Suprapubic skin (tissue), 4 donors: ENCODE data around the gene PTCHD4. TPM values are rescaled to one million over a fixed set of nuclear protein-coding genes. Genes with fewer than 3 reads are reported as not detected.
"Not testable (repeated sequence)": the region's sequence is repeated elsewhere in the genome, so short reads cannot be mapped to it uniquely, and the experiment has no call there.

Source experiments
- DNase-seq, 2 donors: peaks; one replicate each; pipeline ENCODE4 v3.0.0-alpha.2; 2019; ENCODE audit warnings: low spot score in 2 of 2
- H3K27ac ChIP-seq: fragments of 200-600 bp; sonication (generic); one replicate; pipeline ENCODE4 v1.5.1; 2019
- H3K27me3 ChIP-seq: fragments of 200-600 bp; sonication (generic); one replicate; pipeline ENCODE4 v1.5.1; 2019
- H3K36me3 ChIP-seq: fragments of 200-600 bp; sonication (generic); one replicate; pipeline ENCODE4 v1.5.1; 2019
- H3K4me1 ChIP-seq: fragments of 200-600 bp; sonication (generic); one replicate; pipeline ENCODE4 v1.5.1; 2019
- H3K4me3 ChIP-seq: fragments of 200-600 bp; sonication (generic); one replicate; pipeline ENCODE4 v1.5.1; 2019; ENCODE audit warnings: mild to moderate bottlenecking
- H3K9me3 ChIP-seq: fragments of 200-600 bp; sonication (generic); one replicate; pipeline ENCODE4 v1.5.1; 2019
- CTCF ChIP-seq, 2 donors: fragments of 200-600 bp in 1 of 2; fragments of 450-650 bp in 1 of 2; sonication (generic) in 1 of 2; IDR thresholded peaks; one replicate each; pipeline ENCODE4 v1.5.1; 2016 to 2019; ENCODE audit warnings: antibody characterized with exemption in 2 of 2, mild to moderate bottlenecking in 1 of 2, moderate library complexity in 1 of 2
- EP300 ChIP-seq: sonication (generic); formaldehyde crosslinking; IDR thresholded peaks from one replicate; pipeline ENCODE4 v1.6.1; 2017; ENCODE audit warnings: antibody characterized with exemption
- POLR2A ChIP-seq, 2 donors: fragments of 450-650 bp; IDR thresholded peaks; one replicate each; pipeline ENCODE4 v1.6.1; 2017; ENCODE audit warnings: antibody characterized with exemption in 2 of 2, mild to moderate bottlenecking in 2 of 2, moderate library complexity in 2 of 2
- POLR2AphosphoS5 ChIP-seq, 3 donors: sonication (generic); formaldehyde crosslinking; IDR thresholded peaks; one replicate each; pipeline ENCODE4 v1.6.1; 2017; ENCODE audit warnings: antibody characterized with exemption in 3 of 3
- WGBS: methylation state at CpG from one replicate; pipeline ENCODE4 v1.1.5; 2018; 5-methylcytosine and 5-hydroxymethylcytosine counted together
- total RNA-seq, 4 donors: library from RNA; depleted of rRNA; stranded (reverse); fragments of >200 nt; gene quantifications; one replicate each; pipeline ENCODE4 v1.1.0, GENCODE V29; 2016

Gene PTCHD4
- total RNA-seq, 4 donors from 2014 or later = 0.47 to 0.64 TPM; not detected in 2

- Histone ChIP-seq H3K27ac (no peak overlapping the region), H3K27me3 (no peaks in the 10 kb centered on the region), H3K4me3 (no peak overlapping the region), H3K9me3 (no peaks in the 10 kb centered on the region), H3K4me1 (no peaks in the 10 kb centered on the region), H3K36me3 (no peaks in the 10 kb centered on the region)
- 77% methylated on average over 2 of the region's 2 CpGs for WGBS
- TF ChIP-seq POLR2A (IDR thresholded peaks at IDR 0.05) (no peak), EP300 (no peak), CTCF (IDR thresholded peaks at IDR 0.05) (no peak), POLR2AphosphoS5 (IDR thresholded peaks at IDR 0.05) (no peak)
- DNase-seq = no peak
Measured at GRCh38 chr6:48110436-48111142, 408 bp downstream of the PTCHD4 start.

GRCh38 chr6:48109944-48110343, 1.1 kb downstream of the PTCHD4 start:
- no peaks in the 10 kb centered on the region for H3K9me3 ChIP-seq
- no peaks in the 10 kb centered on the region for H3K36me3 ChIP-seq
- H3K27ac ChIP-seq = no peak overlapping the region
- no peak overlapping the region for H3K4me3 ChIP-seq
- DNase-seq = no peak
- WGBS = 40% methylated on average over 3 of the region's 3 CpGs
- TF ChIP-seq POLR2AphosphoS5 (IDR thresholded peaks at IDR 0.05) (no peak), CTCF (IDR thresholded peaks at IDR 0.05) (no peak), POLR2A (IDR thresholded peaks at IDR 0.05) (no peak), EP300 (no peak)
- no peaks in the 10 kb centered on the region for H3K27me3 ChIP-seq
- no peaks in the 10 kb centered on the region for H3K4me1 ChIP-seq

GRCh38 chr6:48102476-48103195, 8.4 kb downstream of the PTCHD4 start:
- H3K9me3 ChIP-seq, H3K4me3 ChIP-seq, H3K36me3 ChIP-seq, DNase-seq, H3K4me1 ChIP-seq, H3K27me3 ChIP-seq, H3K27ac ChIP-seq: not testable (repeated sequence)
- WGBS = 88% methylated on average over 17 of the region's 17 CpGs

GRCh38 chr6:48101290-48101689, 9.7 kb downstream of the PTCHD4 start:
- H3K4me1 ChIP-seq = no peaks in the 10 kb centered on the region
- DNase-seq = no peak
- no peak overlapping the region for H3K27ac ChIP-seq
- H3K4me3 ChIP-seq = no peak overlapping the region
- no peaks in the 10 kb centered on the region for H3K9me3 ChIP-seq
- no peaks in the 10 kb centered on the region for H3K27me3 ChIP-seq
- 81% methylated on average over 1 of the region's 1 CpG for WGBS
- TF ChIP-seq CTCF (IDR thresholded peaks at IDR 0.05) (no peak), EP300 (no peak), POLR2AphosphoS5 (IDR thresholded peaks at IDR 0.05) (no peak), POLR2A (IDR thresholded peaks at IDR 0.05) (no peak)
- H3K36me3 ChIP-seq = no peaks in the 10 kb centered on the region

- 64% methylated on average over 4 of the region's 4 CpGs for WGBS
- no peak overlapping the region for H3K4me3 ChIP-seq
- DNase-seq = no peak
- H3K4me1 ChIP-seq = no peaks in the 10 kb centered on the region
- H3K27me3 ChIP-seq = no peaks in the 10 kb centered on the region
- H3K36me3 ChIP-seq = no peaks in the 10 kb centered on the region
- H3K27ac ChIP-seq = no peak overlapping the region
- H3K9me3 ChIP-seq = no peaks in the 10 kb centered on the region
- TF ChIP-seq CTCF (IDR thresholded peaks at IDR 0.05) = no peak
- TF ChIP-seq POLR2AphosphoS5 (IDR thresholded peaks at IDR 0.05) = no peak
- TF ChIP-seq EP300 = no peak
- TF ChIP-seq POLR2A (IDR thresholded peaks at IDR 0.05) = no peak
Measured at GRCh38 chr6:48100588-48100895, 10.5 kb downstream of the PTCHD4 start.
